H1 (cell line): ENCODE data around the gene CDCA3. TPM values are rescaled to one million over a fixed set of nuclear protein-coding genes. Genes with fewer than 3 reads are reported as not detected.

ENCODE experiments used
- CHD7 ChIP-seq: fragments of 300-600 bp; sonication (generic); IDR thresholded peaks from 2 replicates; pipeline ENCODE4 v1.7.1; 2012; ENCODE audit warnings: low read length, moderate library complexity, mild to moderate bottlenecking, inconsistent platforms; ENCODE audit not compliant: insufficient replicate concordance
- CREB1 ChIP-seq: IDR thresholded peaks from 2 replicates; pipeline ENCODE4 v1.6.1; 2012; ENCODE audit warnings: inconsistent platforms
- HDAC6 ChIP-seq: IDR thresholded peaks from one replicate; pipeline ENCODE4 v1.7.1; 2012; ENCODE audit warnings: low read depth, mild to moderate bottlenecking, inconsistent platforms, low read length, moderate library complexity
- RXRA ChIP-seq: IDR thresholded peaks from 2 replicates; pipeline ENCODE4 v1.6.1; 2011; ENCODE audit warnings: low read depth, mild to moderate bottlenecking, low read length, moderate library complexity; ENCODE audit not compliant: insufficient read depth
- SP2 ChIP-seq: IDR thresholded peaks from 2 replicates; pipeline ENCODE4 v1.6.1; 2012; ENCODE audit warnings: mild to moderate bottlenecking, low read length, inconsistent platforms
- SUZ12 ChIP-seq: fragments of 200-600 bp; sonication (generic); IDR thresholded peaks from 2 replicates; pipeline ENCODE4 v1.6.1; 2012; ENCODE audit warnings: mild to moderate bottlenecking, inconsistent platforms, low read length, moderate library complexity, mixed read lengths
- TCF12 ChIP-seq: IDR thresholded peaks from 2 replicates; pipeline ENCODE4 v1.6.1; 2011; ENCODE audit warnings: low read depth, mild to moderate bottlenecking, low read length
- polyA plus RNA-seq, 7 experiments: library from polyadenylated mRNA; depleted of rRNA in 3 of 7; stranded (reverse) in 5 of 7; unstranded in 2 of 7; fragments of >200 nt in 5 of 7; fragments of 200-250 nt in 2 of 7; gene quantifications; 1 replicate in 5 of 7; 2 replicates in 1 of 7; 4 replicates in 1 of 7; pipeline versions ENCODE4 v1.2.1 to v1.2.3, GENCODE V29; 2011 to 2013; ENCODE audit warnings: missing spikeins in 2 of 7, mixed read lengths in 2 of 7
- total RNA-seq: library from RNA; stranded (reverse); fragmentation: NEBNext Ultra II Directional; extraction: Animal tissue kit (Norgen Biotek cat#: 25700); gene quantifications from 2 replicates; pipeline ENCODE4 v1.2.1, GENCODE V29; 2021

Gene CDCA3
- total and polyA plus RNA-seq, 2 of the 8 experiments (the other 6 are each of a cell fraction or from before 2014, with no cell fraction given) = 47.7 to 71.2 TPM

GRCh38 chr12:6855322-6855721 is 4.2 kb upstream of the CDCA3 start (continued):
- TF ChIP-seq CHD7 (no peak), RXRA (no peak), CREB1 (no peak), TCF12 (no peak), SUZ12 (no peak), SP2 (no peak), HDAC6 (no peak)
